GM23248 (cell line): ENCODE measurements around the gene OLA1. TPM values are rescaled to one million over a fixed set of nuclear protein-coding genes. Genes with fewer than 3 reads are reported as not detected.

ENCODE experiments used
- DNase-seq: peaks from one replicate; pipeline ENCODE4 v3.0.0-alpha.2; 2015
- H2AFZ ChIP-seq: fragments of 200-600 bp; sonication (generic); 2 replicates; pipeline ENCODE4 v1.6.1; 2016; ENCODE audit warnings: antibody characterized with exemption
- H3F3A ChIP-seq: fragments of 200-600 bp; sonication (generic); 2 replicates; pipeline ENCODE4 v1.6.1; 2016; ENCODE audit warnings: mild to moderate bottlenecking, antibody characterized with exemption, mixed run types; ENCODE audit not compliant: insufficient read depth
- H3K27ac ChIP-seq: fragments of 200-600 bp; sonication (generic); 2 replicates; pipeline ENCODE4 v1.5.1; 2016; ENCODE audit warnings: mild to moderate bottlenecking
- H3K27me3 ChIP-seq: fragments of 200-600 bp; sonication (generic); replicated peaks from 2 replicates; pipeline ENCODE4 v1.6.1; 2016; ENCODE audit warnings: mild to moderate bottlenecking; ENCODE audit not compliant: insufficient read depth
- H3K36me3 ChIP-seq: fragments of 200-600 bp; sonication (generic); 2 replicates; pipeline ENCODE4 v1.6.1; 2016; ENCODE audit warnings: low read depth, mild to moderate bottlenecking
- H3K4me1 ChIP-seq: fragments of 200-600 bp; sonication (generic); 2 replicates; pipeline ENCODE4 v1.6.1; 2016; ENCODE audit warnings: mild to moderate bottlenecking; ENCODE audit not compliant: insufficient read depth
- H3K4me2 ChIP-seq: fragments of 200-600 bp; sonication (generic); one replicate; pipeline ENCODE4 v1.6.1; 2016; ENCODE audit warnings: mild to moderate bottlenecking; ENCODE audit not compliant: unreplicated experiment
- H3K4me3 ChIP-seq: fragments of 200-600 bp; sonication (generic); 2 replicates; pipeline ENCODE4 v1.5.1; 2016; ENCODE audit warnings: mild to moderate bottlenecking
- H3K79me2 ChIP-seq: fragments of 200-600 bp; sonication (generic); 2 replicates; pipeline ENCODE4 v1.6.1; 2016; ENCODE audit warnings: mild to moderate bottlenecking; ENCODE audit not compliant: insufficient read depth
- H3K9ac ChIP-seq: fragments of 200-600 bp; sonication (generic); 2 replicates; pipeline ENCODE4 v1.6.1; 2016; ENCODE audit warnings: mild to moderate bottlenecking
- H3K9me2 ChIP-seq: fragments of 200-600 bp; sonication (generic); 2 replicates; pipeline ENCODE4 v1.6.1; 2016; ENCODE audit warnings: mixed run types, mild to moderate bottlenecking, moderate library complexity; ENCODE audit not compliant: insufficient read depth
- H3K9me3 ChIP-seq: fragments of 200-600 bp; sonication (generic); one replicate; pipeline ENCODE4 v1.6.1; 2017; ENCODE audit warnings: low read depth
- H4K20me1 ChIP-seq: fragments of 200-600 bp; sonication (generic); 2 replicates; pipeline ENCODE4 v1.6.0; 2016; ENCODE audit not compliant: insufficient read depth
- EZH2 ChIP-seq: fragments of 200-600 bp; sonication (generic); IDR thresholded peaks from 2 replicates; pipeline ENCODE4 v1.6.1; 2018; ENCODE audit warnings: antibody characterized with exemption, mild to moderate bottlenecking; ENCODE audit not compliant: insufficient read depth, poor library complexity, severe bottlenecking
- EZH2phosphoT487 ChIP-seq: fragments of 200-600 bp; sonication (generic); IDR thresholded peaks from 2 replicates; pipeline ENCODE4 v1.6.1; 2018; ENCODE audit warnings: antibody characterized with exemption, moderate library complexity, mild to moderate bottlenecking, low read depth; ENCODE audit not compliant: insufficient read depth
- WGBS, 2 experiments: methylation state at CpG; one replicate each; pipeline ENCODE4 v1.1.6; 2015 to 2017; ENCODE audit warnings: low lambda C conversion rate in 2 of 2, low coverage in 1 of 2; ENCODE audit errors: missing lambda C conversion rate in 2 of 2; 5-methylcytosine and 5-hydroxymethylcytosine counted together
- in situ Hi-C: fragments of 300-500 bp; cut with MboI; formaldehyde crosslinking; loops from 2 replicates; pipeline ENCODE4 v1.15.0; 2020
- polyA plus RNA-seq: library from polyadenylated mRNA; unstranded; fragments of >200 nt; fragmentation: Nextera tagmentation; extraction: Ambion mirVana; gene quantifications from 2 replicates; pipeline ENCODE4 v1.2.1, GENCODE V29; 2016
- total RNA-seq: library from RNA; depleted of rRNA; stranded (reverse); fragments of >200 nt; shearing (Covaris generic); gene quantifications from 2 replicates; pipeline ENCODE4 v1.2.3, GENCODE V29; 2014

Gene OLA1
- total and polyA plus RNA-seq, 2 experiments from 2014 or later = 64.3 to 114 TPM

GRCh38 chr2:174198846-174199564 is 49.3 kb downstream of the OLA1 start:
- Histone ChIP-seq H2AFZ (no peak overlapping the region), H3K36me3 (no peaks in the 10 kb centered on the region), H3K27ac (no peak overlapping the region), H3K4me2 (no peak overlapping the region), H3K4me3 (no peak overlapping the region), H3K9me3 (no peaks in the 10 kb centered on the region), H3K27me3 (no peaks in the 10 kb centered on the region), H3F3A (no peaks in the 10 kb centered on the region), H3K9me2 (no peaks in the 10 kb centered on the region), H4K20me1 (no peaks in the 10 kb centered on the region; the same call in 1 of the 2 replicates), H3K9ac (no peak overlapping the region), H3K4me1 (peaks cover 7% of the 10 kb centered on the region; the same call in 1 of the 2 replicates), H3K79me2 (peaks cover 84% of the 10 kb centered on the region)
- WGBS, 2 experiments = 44 to 47% methylated on average over 2 of the region's 2 CpGs
- in situ Hi-C loops = no loop called here
- no peak for DNase-seq
- no peak for TF ChIP-seq EZH2
- TF ChIP-seq EZH2phosphoT487 = no peak

GRCh38 chr2:174195253-174195652 is 53.1 kb downstream of the OLA1 start:
- Histone ChIP-seq H3K79me2 (peaks cover 77% of the 10 kb centered on the region), H3K9me2 (no peaks in the 10 kb centered on the region), H3K9me3 (no peaks in the 10 kb centered on the region), H3K27ac (no peak overlapping the region), H3K4me2 (no peak overlapping the region), H2AFZ (no peak overlapping the region), H4K20me1 (no peaks in the 10 kb centered on the region), H3F3A (no peaks in the 10 kb centered on the region), H3K4me1 (peaks cover 7% of the 10 kb centered on the region; the same call in 1 of the 2 replicates), H3K27me3 (no peaks in the 10 kb centered on the region), H3K36me3 (no peaks in the 10 kb centered on the region), H3K9ac (no peak overlapping the region), H3K4me3 (no peak overlapping the region)
- TF ChIP-seq EZH2phosphoT487 = no peak
- no peak for TF ChIP-seq EZH2
- in situ Hi-C loops = no loop called here
- DNase-seq = no peak

- H3K9me2 ChIP-seq = no peaks in the 10 kb centered on the region
- H2AFZ ChIP-seq = no peak overlapping the region
- peaks cover 1% of the 10 kb centered on the region; the same call in 1 of the 2 replicates for H3K4me1 ChIP-seq
- no peak overlapping the region for H3K27ac ChIP-seq
- WGBS, 2 experiments = 97 to 98% methylated on average over 4 of the region's 4 CpGs
- H3K36me3 ChIP-seq = no peaks in the 10 kb centered on the region
- H3K4me2 ChIP-seq = no peak overlapping the region
- TF ChIP-seq EZH2 (no peak), EZH2phosphoT487 (no peak)
- no peak for DNase-seq
- no peaks in the 10 kb centered on the region for H3K9me3 ChIP-seq
- no peaks in the 10 kb centered on the region for H4K20me1 ChIP-seq
- H3K4me3 ChIP-seq = no peak overlapping the region
- peaks cover 78% of the 10 kb centered on the region for H3K79me2 ChIP-seq
- H3K27me3 ChIP-seq = no peaks in the 10 kb centered on the region
- in situ Hi-C loops = no loop called here
- no peaks in the 10 kb centered on the region for H3F3A ChIP-seq
- no peak overlapping the region for H3K9ac ChIP-seq
These were observed 54.6 kb downstream of the OLA1 start for GRCh38 chr2:174193737-174194136.

- TF ChIP-seq EZH2 = no peak
- no peak for TF ChIP-seq EZH2phosphoT487
- Histone ChIP-seq H3K36me3 (no peaks in the 10 kb centered on the region), H3K79me2 (peaks cover 82% of the 10 kb centered on the region), H3K4me1 (no peaks in the 10 kb centered on the region), H4K20me1 (no peaks in the 10 kb centered on the region), H3K27ac (no peak overlapping the region), H3F3A (no peaks in the 10 kb centered on the region), H3K9me3 (no peaks in the 10 kb centered on the region), H3K9ac (no peak overlapping the region), H3K4me3 (no peak overlapping the region), H2AFZ (no peak overlapping the region), H3K4me2 (no peak overlapping the region), H3K27me3 (no peaks in the 10 kb centered on the region), H3K9me2 (no peaks in the 10 kb centered on the region)
- 89% methylated on average over 4 of the region's 4 CpGs for WGBS, 2 experiments
- DNase-seq = no peak
- in situ Hi-C loops = no loop called here
These were observed 55.7 kb downstream of the OLA1 start for GRCh38 chr2:174192664-174193063.
